ENCODE data around the gene NKAP. TPM values are rescaled to one million over a fixed set of nuclear protein-coding genes. Genes with fewer than 3 reads are reported as not detected.
"Not testable (repeated sequence)": the region's sequence is repeated elsewhere in the genome, so short reads cannot be mapped to it uniquely, and the experiment has no call there.

The NKAP gene
- total and polyA plus RNA-seq, 2 donors (not counting 1 experiment from before 2014, with no cell fraction given): 4.1 TPM

GRCh38 chrX:119971184-119971583, 27.6 kb upstream of the NKAP start:
- no peak for TF ChIP-seq EZH2 (IDR thresholded peaks at IDR 0.05; ENCODE audit: low read length, missing control alignments)
- DNase-seq (ENCODE audit: low read depth in 2 of 2): no peak
- no peaks in the 10 kb centered on the region for H3K9me3 ChIP-seq (ENCODE audit: control insufficient read depth, insufficient read depth, low read depth, low read length)
- no peak overlapping the region for H3K9ac ChIP-seq (ENCODE audit: insufficient read depth, low read length)
- H3K4me1 ChIP-seq (ENCODE audit: control insufficient read depth, extremely low read depth, insufficient read depth, low read length): no peaks in the 10 kb centered on the region
- no peaks in the 10 kb centered on the region for H3K79me2 ChIP-seq (ENCODE audit: control insufficient read depth, insufficient read depth, low read length)
- H3K27ac ChIP-seq (ENCODE audit: insufficient read depth, low read length): no peak overlapping the region
- H4K20me1 ChIP-seq (ENCODE audit: control insufficient read depth, extremely low read depth, insufficient read depth, low read length): no peaks in the 10 kb centered on the region
- H2AFZ ChIP-seq (ENCODE audit: low read length): no peak overlapping the region
- no peaks in the 10 kb centered on the region for H3K27me3 ChIP-seq (ENCODE audit: control insufficient read depth, insufficient read depth, low read length)
- no peak overlapping the region for H3K4me2 ChIP-seq (ENCODE audit: extremely low read depth, insufficient read depth, low read length)
- H3K36me3 ChIP-seq (ENCODE audit: control insufficient read depth, insufficient read depth, low read length): no peaks in the 10 kb centered on the region
- H3K4me3 ChIP-seq (replicated peaks in 1 of 4; ENCODE audit: control extremely low read depth in 1 of 4, insufficient read depth in 1 of 4, low read depth in 3 of 4, low read length in 4 of 4): no peak overlapping the region

- no peaks in the 10 kb centered on the region for H3K9me3 ChIP-seq (ENCODE audit: control insufficient read depth, insufficient read depth, low read depth, low read length)
- no peaks in the 10 kb centered on the region for H3K36me3 ChIP-seq (ENCODE audit: control insufficient read depth, insufficient read depth, low read length)
- H3K4me1 ChIP-seq (ENCODE audit: control insufficient read depth, extremely low read depth, insufficient read depth, low read length): no peaks in the 10 kb centered on the region
- H3K27ac ChIP-seq (ENCODE audit: insufficient read depth, low read length): no peak overlapping the region
- H3K27me3 ChIP-seq (ENCODE audit: control insufficient read depth, insufficient read depth, low read length): no peaks in the 10 kb centered on the region
- H3K9ac ChIP-seq (ENCODE audit: insufficient read depth, low read length): no peak overlapping the region
- H2AFZ ChIP-seq (ENCODE audit: low read length): no peak overlapping the region
- no peaks in the 10 kb centered on the region for H3K79me2 ChIP-seq (ENCODE audit: control insufficient read depth, insufficient read depth, low read length)
- H3K4me3 ChIP-seq (replicated peaks in 1 of 4; ENCODE audit: control extremely low read depth in 1 of 4, insufficient read depth in 1 of 4, low read depth in 3 of 4, low read length in 4 of 4): no peak overlapping the region
- no peak for TF ChIP-seq CTCF (conservative IDR thresholded peaks at IDR 0.05 in 1 of 2, IDR thresholded peaks at IDR 0.05 in 1 of 2; ENCODE audit: low read depth in 1 of 2, low read length in 2 of 2)
- no peak for TF ChIP-seq EZH2 (IDR thresholded peaks at IDR 0.05; ENCODE audit: low read length, missing control alignments)
- DNase-seq (ENCODE audit: low read depth in 2 of 2): no peak
- no peak overlapping the region for H3K4me2 ChIP-seq (ENCODE audit: extremely low read depth, insufficient read depth, low read length)
- H4K20me1 ChIP-seq (ENCODE audit: control insufficient read depth, extremely low read depth, insufficient read depth, low read length): no peaks in the 10 kb centered on the region
Measured at GRCh38 chrX:119970574-119970973, 27.0 kb upstream of the NKAP start.

- H3K4me1 ChIP-seq (ENCODE audit: control insufficient read depth, extremely low read depth, insufficient read depth, low read length); H2AFZ ChIP-seq (ENCODE audit: low read length); H3K4me3 ChIP-seq (replicated peaks in 1 of 4; ENCODE audit: control extremely low read depth in 1 of 4, insufficient read depth in 1 of 4, low read depth in 3 of 4, low read length in 4 of 4); H3K27me3 ChIP-seq (ENCODE audit: control insufficient read depth, insufficient read depth, low read length); H3K36me3 ChIP-seq (ENCODE audit: control insufficient read depth, insufficient read depth, low read length); H4K20me1 ChIP-seq (ENCODE audit: control insufficient read depth, extremely low read depth, insufficient read depth, low read length); H3K27ac ChIP-seq (ENCODE audit: insufficient read depth, low read length); H3K9ac ChIP-seq (ENCODE audit: insufficient read depth, low read length); DNase-seq (ENCODE audit: low read depth in 2 of 2); H3K4me2 ChIP-seq (ENCODE audit: extremely low read depth, insufficient read depth, low read length); H3K9me3 ChIP-seq (ENCODE audit: control insufficient read depth, insufficient read depth, low read depth, low read length); H3K79me2 ChIP-seq (ENCODE audit: control insufficient read depth, insufficient read depth, low read length): not testable (repeated sequence)
Measured at GRCh38 chrX:119966837-119967236, 23.3 kb upstream of the NKAP start.

GRCh38 chrX:119960625-119961024, 17.1 kb upstream of the NKAP start:
- H3K9ac ChIP-seq (ENCODE audit: insufficient read depth, low read length): no peak overlapping the region
- no peak for TF ChIP-seq CTCF (conservative IDR thresholded peaks at IDR 0.05 in 1 of 2, IDR thresholded peaks at IDR 0.05 in 1 of 2; ENCODE audit: low read depth in 1 of 2, low read length in 2 of 2)
- no peak for TF ChIP-seq EZH2 (IDR thresholded peaks at IDR 0.05; ENCODE audit: low read length, missing control alignments)
- no peak overlapping the region for H3K4me3 ChIP-seq (replicated peaks in 1 of 4; ENCODE audit: control extremely low read depth in 1 of 4, insufficient read depth in 1 of 4, low read depth in 3 of 4, low read length in 4 of 4)
- no peak overlapping the region for H3K27ac ChIP-seq (ENCODE audit: insufficient read depth, low read length)
- H3K4me2 ChIP-seq (ENCODE audit: extremely low read depth, insufficient read depth, low read length): no peak overlapping the region
- H3K4me1 ChIP-seq (ENCODE audit: control insufficient read depth, extremely low read depth, insufficient read depth, low read length): no peaks in the 10 kb centered on the region
- no peak overlapping the region for H2AFZ ChIP-seq (ENCODE audit: low read length)
- no peaks in the 10 kb centered on the region for H3K36me3 ChIP-seq (ENCODE audit: control insufficient read depth, insufficient read depth, low read length)
- H3K27me3 ChIP-seq (ENCODE audit: control insufficient read depth, insufficient read depth, low read length): no peaks in the 10 kb centered on the region
- no peak for DNase-seq (ENCODE audit: low read depth in 2 of 2)
- H3K9me3 ChIP-seq (ENCODE audit: control insufficient read depth, insufficient read depth, low read depth, low read length): no peaks in the 10 kb centered on the region
- H3K79me2 ChIP-seq (ENCODE audit: control insufficient read depth, insufficient read depth, low read length): no peaks in the 10 kb centered on the region
- H4K20me1 ChIP-seq (ENCODE audit: control insufficient read depth, extremely low read depth, insufficient read depth, low read length): no peaks in the 10 kb centered on the region

- H2AFZ ChIP-seq (ENCODE audit: low read length); H3K79me2 ChIP-seq (ENCODE audit: control insufficient read depth, insufficient read depth, low read length); H3K9ac ChIP-seq (ENCODE audit: insufficient read depth, low read length); H3K9me3 ChIP-seq (ENCODE audit: control insufficient read depth, insufficient read depth, low read depth, low read length); H3K36me3 ChIP-seq (ENCODE audit: control insufficient read depth, insufficient read depth, low read length); H3K4me2 ChIP-seq (ENCODE audit: extremely low read depth, insufficient read depth, low read length); H3K27me3 ChIP-seq (ENCODE audit: control insufficient read depth, insufficient read depth, low read length); H3K4me3 ChIP-seq (replicated peaks in 1 of 4; ENCODE audit: control extremely low read depth in 1 of 4, insufficient read depth in 1 of 4, low read depth in 3 of 4, low read length in 4 of 4); DNase-seq (ENCODE audit: low read depth in 2 of 2); H3K27ac ChIP-seq (ENCODE audit: insufficient read depth, low read length); H4K20me1 ChIP-seq (ENCODE audit: control insufficient read depth, extremely low read depth, insufficient read depth, low read length); H3K4me1 ChIP-seq (ENCODE audit: control insufficient read depth, extremely low read depth, insufficient read depth, low read length): not testable (repeated sequence)
Measured at GRCh38 chrX:119955807-119956570, 12.4 kb upstream of the NKAP start.
